SJSA1 (cell line): Measurements from ENCODE around the gene IL22. TPM values are rescaled to one million over a fixed set of nuclear protein-coding genes. Genes with fewer than 3 reads are reported as not detected.

Experiments used
- DNase-seq, 2 experiments: peaks; one replicate each; pipeline ENCODE4 v3.0.0-alpha.2; 2015 to 2020; ENCODE audit warnings: low spot score in 2 of 2, low read depth in 1 of 2
- H3K27ac ChIP-seq: fragments of 250-450 bp; sonication (Bioruptor Pico); 2 replicates; pipeline ENCODE4 v1.5.1; 2020; ENCODE audit warnings: mild to moderate bottlenecking, moderate library complexity
- H3K27me3 ChIP-seq: fragments of 250-450 bp; sonication (Bioruptor Pico); replicated peaks from 2 replicates; pipeline ENCODE4 v1.5.1; 2020; ENCODE audit warnings: mild to moderate bottlenecking, moderate library complexity
- H3K36me3 ChIP-seq: fragments of 250-450 bp; sonication (Bioruptor Pico); 2 replicates; pipeline ENCODE4 v1.5.1; 2020; ENCODE audit warnings: mild to moderate bottlenecking
- H3K4me1 ChIP-seq: fragments of 250-450 bp; sonication (Bioruptor Pico); replicated peaks from 2 replicates; pipeline ENCODE4 v1.6.1; 2021; ENCODE audit warnings: mild to moderate bottlenecking
- H3K4me3 ChIP-seq: fragments of 250-450 bp; sonication (Bioruptor Pico); 2 replicates; pipeline ENCODE4 v1.5.1; 2020; ENCODE audit warnings: mild to moderate bottlenecking
- H3K9me3 ChIP-seq: fragments of 250-450 bp; sonication (Bioruptor Pico); replicated peaks from 2 replicates; pipeline ENCODE4 v1.5.1; 2020; ENCODE audit warnings: mild to moderate bottlenecking
- total RNA-seq: library from RNA; depleted of rRNA; stranded (reverse); fragments of >200 nt; shearing (Covaris generic); gene quantifications from 2 replicates; pipeline ENCODE4 v1.2.3, GENCODE V29; 2014; rRNA removed

The IL22 gene
- total RNA-seq, 1 experiment from 2014 or later = not detected

GRCh38 chr12:68206446-68206845, 47.0 kb downstream of the IL22 start:
- H3K9me3 ChIP-seq = no peaks in the 10 kb centered on the region
- H3K4me3 ChIP-seq = no peak overlapping the region
- no peaks in the 10 kb centered on the region; the same call in 1 of the 2 replicates for H3K27me3 ChIP-seq
- no peak overlapping the region for H3K27ac ChIP-seq
- H3K4me1 ChIP-seq = no peaks in the 10 kb centered on the region
- H3K36me3 ChIP-seq = no peaks in the 10 kb centered on the region
- DNase-seq = no peak

- Histone ChIP-seq H3K9me3 (no peaks in the 10 kb centered on the region), H3K4me1 (no peaks in the 10 kb centered on the region), H3K36me3 (no peaks in the 10 kb centered on the region), H3K4me3 (no peak overlapping the region), H3K27ac (no peak overlapping the region), H3K27me3 (no peaks in the 10 kb centered on the region; the same call in 1 of the 2 replicates)
- no peak for DNase-seq
Measured at GRCh38 chr12:68203460-68203875, 49.9 kb downstream of the IL22 start.

- Histone ChIP-seq H3K4me3 (no peak overlapping the region), H3K4me1 (no peaks in the 10 kb centered on the region), H3K36me3 (no peaks in the 10 kb centered on the region), H3K27me3 (no peaks in the 10 kb centered on the region), H3K27ac (no peak overlapping the region), H3K9me3 (no peaks in the 10 kb centered on the region)
- DNase-seq = no peak
Measured at GRCh38 chr12:68200854-68201253, 52.5 kb downstream of the IL22 start.

GRCh38 chr12:68199127-68199526, 54.3 kb downstream of the IL22 start:
- Histone ChIP-seq H3K9me3 (no peaks in the 10 kb centered on the region), H3K36me3 (no peaks in the 10 kb centered on the region), H3K4me3 (no peak overlapping the region), H3K27me3 (no peaks in the 10 kb centered on the region), H3K27ac (no peak overlapping the region), H3K4me1 (no peaks in the 10 kb centered on the region)
- no peak for DNase-seq

GRCh38 chr12:68198507-68199086, 54.8 kb downstream of the IL22 start:
- Histone ChIP-seq H3K27me3 (no peaks in the 10 kb centered on the region), H3K36me3 (no peaks in the 10 kb centered on the region), H3K4me3 (no peak overlapping the region), H3K9me3 (no peaks in the 10 kb centered on the region), H3K4me1 (no peaks in the 10 kb centered on the region), H3K27ac (no peak overlapping the region)
- no peak for DNase-seq

Other genes starting within 250 kb of the IL22 start
- not detected in 2 replicates for gene IFNG, start 93.9 kb downstream of the IL22 start, total RNA-seq
- not detected in 2 replicates for gene IL26, start 27.8 kb downstream of the IL22 start, total RNA-seq
- gene MDM1, start 78.8 kb upstream of the IL22 start, total RNA-seq = 11.2 and 17.1 TPM in 2 replicates